ENCODE results near the gene SDF2L1. TPM values are rescaled to one million over a fixed set of nuclear protein-coding genes. Genes with fewer than 3 reads are reported as not detected.
A peak's percentile ranks its signal among the peaks of the same experiment; 100 is the strongest.
"Not testable (repeated sequence)": the region's sequence is repeated elsewhere in the genome, so short reads cannot be mapped to it uniquely, and the experiment has no call there.

Gene SDF2L1, protein sequence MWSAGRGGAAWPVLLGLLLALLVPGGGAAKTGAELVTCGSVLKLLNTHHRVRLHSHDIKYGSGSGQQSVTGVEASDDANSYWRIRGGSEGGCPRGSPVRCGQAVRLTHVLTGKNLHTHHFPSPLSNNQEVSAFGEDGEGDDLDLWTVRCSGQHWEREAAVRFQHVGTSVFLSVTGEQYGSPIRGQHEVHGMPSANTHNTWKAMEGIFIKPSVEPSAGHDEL
- polyA plus RNA-seq (2011; rRNA removed) (12.6 and 17.8 TPM in 2 replicates), polyA minus RNA-seq (2011; rRNA and poly(A)+ RNA removed) (6.8 and 7.4 TPM in 2 replicates)

DNA sequence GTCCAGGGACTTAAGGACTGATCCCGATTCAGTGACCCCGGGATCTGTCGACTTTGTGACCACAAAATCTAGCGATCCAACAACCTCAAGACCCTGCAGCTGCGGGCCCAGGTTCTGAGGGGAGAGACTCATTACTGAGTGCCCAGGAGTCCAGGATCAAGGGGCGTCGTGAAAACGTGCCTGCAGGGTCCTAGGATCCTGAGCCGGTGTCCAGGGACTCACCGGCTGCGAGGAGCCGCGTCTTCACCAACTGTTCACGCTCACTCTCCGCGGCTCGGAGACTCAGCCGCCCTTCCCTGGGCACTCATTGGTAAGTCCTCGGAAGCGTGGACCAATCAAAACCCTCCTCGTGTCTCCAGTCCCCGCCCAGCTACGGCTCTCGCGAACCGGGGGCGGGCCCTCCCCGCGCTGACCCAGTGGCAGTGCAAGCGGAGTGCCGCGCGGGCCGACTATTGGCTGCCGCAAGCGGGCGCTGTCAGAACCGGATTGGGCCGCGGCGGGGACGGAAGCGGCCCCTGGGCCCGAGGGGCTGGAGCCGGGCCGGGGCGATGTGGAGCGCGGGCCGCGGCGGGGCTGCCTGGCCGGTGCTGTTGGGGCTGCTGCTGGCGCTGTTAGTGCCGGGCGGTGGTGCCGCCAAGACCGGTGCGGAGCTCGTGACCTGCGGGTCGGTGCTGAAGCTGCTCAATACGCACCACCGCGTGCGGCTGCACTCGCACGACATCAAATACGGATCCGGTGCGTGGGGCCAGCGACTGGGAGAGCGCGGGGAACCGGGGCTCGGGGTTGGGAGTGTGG, at the start of gene SDF2L1:
Gene SDF2L1 (plus strand): TSS at position 514 of the 795 bp plus-strand sequence. CDS start 35 bp downstream, at position 549.
- CTCF ChIA-PET, result interaction anchor here (0.8 to 3.2 kb wide), 7 partner anchors 10 to 65 kb away, joined by 3 to 43 read pairs (median 3); partner anchors contain the start of gene YDJC
- POLR2A ChIA-PET, result interaction anchor here (2.6 kb wide), 1 partner anchor 13 kb away, joined by 11 read pairs; no protein-coding TSS in a partner anchor

DNA sequence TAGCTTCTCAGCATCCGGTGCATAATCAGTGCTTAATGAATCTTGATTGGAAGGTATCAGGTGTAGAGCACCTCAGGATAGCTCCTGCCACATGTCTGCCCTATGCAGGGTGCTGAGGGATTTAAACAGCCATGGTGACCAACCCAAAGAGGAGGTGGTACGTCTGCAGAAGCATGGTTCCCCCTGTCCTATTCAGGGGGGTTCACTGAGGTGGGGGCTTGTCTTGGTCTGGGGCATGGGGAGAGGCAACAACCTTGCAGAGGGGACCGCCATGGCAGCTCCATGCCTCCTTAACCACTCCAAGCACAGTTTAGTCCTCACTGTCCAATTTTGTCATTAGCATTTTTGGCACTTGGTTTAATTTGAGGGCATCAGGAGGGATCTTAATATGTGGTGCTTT, 49.7 kb upstream of the SDF2L1 start:
- ChIA-PET CTCF (interaction anchor here (1.1 to 1.5 kb wide), 3 partner anchors 10 to 55 kb away, joined by 3 read pairs; partner anchors contain the start of gene YDJC), POLR2A (no interaction called here)
- DNase-seq (ENCODE audit: low read depth, low spot score), result no peak
- TF ChIP-seq, protein P1, sequence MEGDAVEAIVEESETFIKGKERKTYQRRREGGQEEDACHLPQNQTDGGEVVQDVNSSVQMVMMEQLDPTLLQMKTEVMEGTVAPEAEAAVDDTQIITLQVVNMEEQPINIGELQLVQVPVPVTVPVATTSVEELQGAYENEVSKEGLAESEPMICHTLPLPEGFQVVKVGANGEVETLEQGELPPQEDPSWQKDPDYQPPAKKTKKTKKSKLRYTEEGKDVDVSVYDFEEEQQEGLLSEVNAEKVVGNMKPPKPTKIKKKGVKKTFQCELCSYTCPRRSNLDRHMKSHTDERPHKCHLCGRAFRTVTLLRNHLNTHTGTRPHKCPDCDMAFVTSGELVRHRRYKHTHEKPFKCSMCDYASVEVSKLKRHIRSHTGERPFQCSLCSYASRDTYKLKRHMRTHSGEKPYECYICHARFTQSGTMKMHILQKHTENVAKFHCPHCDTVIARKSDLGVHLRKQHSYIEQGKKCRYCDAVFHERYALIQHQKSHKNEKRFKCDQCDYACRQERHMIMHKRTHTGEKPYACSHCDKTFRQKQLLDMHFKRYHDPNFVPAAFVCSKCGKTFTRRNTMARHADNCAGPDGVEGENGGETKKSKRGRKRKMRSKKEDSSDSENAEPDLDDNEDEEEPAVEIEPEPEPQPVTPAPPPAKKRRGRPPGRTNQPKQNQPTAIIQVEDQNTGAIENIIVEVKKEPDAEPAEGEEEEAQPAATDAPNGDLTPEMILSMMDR (IDR thresholded peaks at IDR 0.05; ENCODE audit: low read depth, low read length), result no peak
- no peaks in the 10 kb centered on the region for H3K9me3 ChIP-seq (ENCODE audit: control insufficient read depth, insufficient read depth, low read length)
- no peaks in the 10 kb centered on the region for H3K27me3 ChIP-seq (ENCODE audit: control insufficient read depth, insufficient read depth, low read length)
- H3K27ac ChIP-seq (ENCODE audit: low read depth, low read length), result no peak overlapping the region
- no peak overlapping the region for H3K4me3 ChIP-seq (ENCODE audit: low read depth, low read length)

More for the DNA sequence above, at the start of gene SDF2L1:
- Histone ChIP-seq H3K4me3 (ENCODE audit: low read depth, low read length) (peak within 1 kb of the TSS; percentile 86), H3K27ac (ENCODE audit: low read depth, low read length) (peak within 1 kb of the TSS; percentile 61), H3K9me3 (ENCODE audit: control insufficient read depth, insufficient read depth, low read length) (no peaks in the 10 kb centered on the region; the same call in 1 of the 2 replicates), H3K27me3 (ENCODE audit: control insufficient read depth, insufficient read depth, low read length) (no peaks in the 10 kb centered on the region)
- peak; percentile 97 for DNase-seq (ENCODE audit: low read depth, low spot score)
- TF ChIP-seq, protein P1 (IDR thresholded peaks at IDR 0.05; ENCODE audit: low read depth, low read length), result no peak

DNA sequence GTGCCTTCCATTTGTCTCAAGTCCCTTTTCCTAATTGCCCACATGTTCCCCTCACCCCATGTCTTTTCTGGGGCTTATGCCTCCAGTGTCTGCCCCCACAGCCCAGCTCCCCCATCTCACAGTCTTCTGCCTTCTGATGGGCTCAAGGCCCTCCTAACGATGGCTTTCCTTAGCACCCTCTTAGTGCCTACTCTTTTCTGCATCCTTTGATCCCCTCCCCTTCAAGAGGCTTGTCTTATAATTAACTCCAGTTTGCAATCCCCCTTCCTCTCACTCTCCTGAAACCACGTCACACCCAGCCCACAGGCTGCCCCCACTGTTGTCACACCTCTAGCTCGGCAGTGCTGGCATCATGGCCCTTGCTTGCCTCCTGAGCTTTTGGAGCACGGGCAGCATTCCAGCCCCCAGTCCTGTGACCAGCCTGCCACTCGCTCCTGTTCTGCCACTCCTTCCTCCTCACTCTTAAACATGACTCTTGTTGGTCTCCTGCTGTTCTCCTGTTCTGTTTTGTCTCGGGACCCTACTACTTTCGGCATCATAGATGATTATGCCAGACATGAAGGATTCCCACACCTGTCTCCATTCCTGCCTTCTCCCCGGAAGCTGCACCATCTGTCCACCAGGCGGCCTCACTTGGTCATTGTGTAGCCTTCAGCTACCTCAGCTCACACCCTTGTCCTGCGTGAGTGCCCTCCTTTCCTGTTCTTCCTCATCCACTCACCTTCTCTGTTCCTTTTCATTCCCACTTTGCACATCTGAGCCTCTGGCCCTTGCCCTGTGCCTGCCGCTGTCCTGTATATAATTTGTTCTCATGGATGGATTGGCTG, 48.5 kb upstream of the SDF2L1 start:
- H3K27me3 ChIP-seq (ENCODE audit: control insufficient read depth, insufficient read depth, low read length), result no peaks in the 10 kb centered on the region
- CTCF ChIA-PET, result interaction anchor here (1.1 to 1.5 kb wide), 3 partner anchors 9 to 53 kb away, joined by 3 read pairs; partner anchors contain the start of gene YDJC
- TF ChIP-seq, protein P1 (IDR thresholded peaks at IDR 0.05; ENCODE audit: low read depth, low read length), result peak; percentile 25
- no peaks in the 10 kb centered on the region for H3K9me3 ChIP-seq (ENCODE audit: control insufficient read depth, insufficient read depth, low read length)
- no peak overlapping the region for H3K27ac ChIP-seq (ENCODE audit: low read depth, low read length)
- POLR2A ChIA-PET, result interaction anchor here (0.6 kb wide), 1 partner anchor 11 kb away, joined by 4 read pairs; no protein-coding TSS in a partner anchor
- no peak overlapping the region for H3K4me3 ChIP-seq (ENCODE audit: low read depth, low read length)
- no peak for DNase-seq (ENCODE audit: low read depth, low spot score)

DNA sequence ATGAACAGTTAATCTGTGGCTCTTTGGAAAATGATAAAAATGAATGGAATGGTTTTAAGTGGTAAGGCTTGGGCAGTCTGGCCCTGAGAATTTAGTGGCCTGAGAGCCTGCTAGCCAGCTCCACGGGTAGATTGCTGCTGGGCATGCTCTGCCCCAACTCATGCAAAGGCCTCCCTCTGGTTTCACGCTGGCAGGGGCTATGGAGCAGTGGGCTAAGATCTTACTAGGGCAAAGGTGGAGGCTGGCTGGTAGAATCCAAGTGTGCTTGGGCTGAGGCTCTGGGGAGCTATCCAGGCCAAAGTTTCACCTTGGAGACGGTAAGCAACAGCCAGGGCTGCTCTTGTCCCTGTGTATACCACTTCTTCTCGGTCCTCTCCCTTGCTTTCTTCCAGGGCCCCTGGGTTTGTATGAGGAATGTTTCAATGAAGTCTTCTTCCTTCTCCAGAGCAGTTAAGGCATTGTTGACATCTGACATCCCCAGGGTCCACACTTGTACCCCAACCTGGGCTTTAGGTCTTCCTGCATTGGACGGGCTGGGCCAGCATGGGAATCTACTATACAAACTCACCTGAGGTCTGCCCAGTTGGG, 47.1 kb upstream of the SDF2L1 start:
- TF ChIP-seq, protein P1 (IDR thresholded peaks at IDR 0.05; ENCODE audit: low read depth, low read length), result no peak
- Histone ChIP-seq H3K9me3 (ENCODE audit: control insufficient read depth, insufficient read depth, low read length) (no peaks in the 10 kb centered on the region), H3K27ac (ENCODE audit: low read depth, low read length) (no peak overlapping the region), H3K4me3 (ENCODE audit: low read depth, low read length) (no peak overlapping the region), H3K27me3 (ENCODE audit: control insufficient read depth, insufficient read depth, low read length) (no peaks in the 10 kb centered on the region)
- ChIA-PET CTCF (interaction anchor here (0.6 kb wide), 1 partner anchor 22 kb away, joined by 3 read pairs; no protein-coding TSS in a partner anchor), POLR2A (no interaction called here)
- DNase-seq (ENCODE audit: low read depth, low spot score), result no peak

DNA sequence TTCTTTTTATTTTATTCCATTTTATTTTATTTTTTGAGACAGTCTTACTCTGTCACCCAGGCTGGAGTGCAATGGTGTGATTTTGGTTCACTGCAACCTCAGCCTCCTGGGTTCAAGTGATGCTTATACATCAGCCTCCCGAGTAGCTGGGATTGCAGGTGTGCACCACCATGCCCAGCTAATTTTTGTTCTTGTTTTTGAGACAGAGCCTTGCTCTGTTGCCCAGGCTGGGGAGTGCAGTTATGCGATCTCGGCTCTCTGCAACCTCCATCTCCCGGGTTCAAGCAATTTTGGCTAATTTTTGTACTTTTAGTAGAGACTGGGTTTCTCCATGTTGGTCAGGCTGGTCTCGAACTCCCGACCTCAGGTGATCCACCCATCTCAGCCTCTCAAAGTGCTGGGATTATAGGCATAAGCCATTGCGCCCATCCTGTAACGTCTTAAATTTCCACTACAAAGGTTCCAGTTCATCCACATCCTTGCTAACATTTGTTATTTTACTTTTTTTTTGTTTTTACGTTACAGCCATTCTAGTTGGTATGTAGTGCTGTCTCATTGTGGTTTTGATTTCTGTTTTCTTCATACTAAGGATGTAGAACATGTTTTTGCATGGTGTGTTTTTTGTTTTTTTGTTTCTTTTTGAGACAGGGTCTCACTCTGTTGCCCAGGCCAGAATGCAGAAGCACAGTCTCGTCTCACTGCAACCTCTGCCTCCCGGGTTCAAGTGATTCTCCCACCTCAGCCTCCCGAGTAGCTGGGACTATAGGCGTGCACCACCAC, 45.6 kb upstream of the SDF2L1 start:
- POLR2A ChIA-PET; H3K27me3 ChIP-seq (ENCODE audit: control insufficient read depth, insufficient read depth, low read length); H3K9me3 ChIP-seq (ENCODE audit: control insufficient read depth, insufficient read depth, low read length); DNase-seq (ENCODE audit: low read depth, low spot score); H3K27ac ChIP-seq (ENCODE audit: low read depth, low read length); CTCF ChIA-PET; H3K4me3 ChIP-seq (ENCODE audit: low read depth, low read length): not testable (repeated sequence)
